Measurements from ENCODE around the gene MYH2.

The MYH2 gene

GRCh38 chr17:10513299-10514067 is 36.0 kb downstream of the MYH2 start:
- DNase-seq = no peak

DNA sequence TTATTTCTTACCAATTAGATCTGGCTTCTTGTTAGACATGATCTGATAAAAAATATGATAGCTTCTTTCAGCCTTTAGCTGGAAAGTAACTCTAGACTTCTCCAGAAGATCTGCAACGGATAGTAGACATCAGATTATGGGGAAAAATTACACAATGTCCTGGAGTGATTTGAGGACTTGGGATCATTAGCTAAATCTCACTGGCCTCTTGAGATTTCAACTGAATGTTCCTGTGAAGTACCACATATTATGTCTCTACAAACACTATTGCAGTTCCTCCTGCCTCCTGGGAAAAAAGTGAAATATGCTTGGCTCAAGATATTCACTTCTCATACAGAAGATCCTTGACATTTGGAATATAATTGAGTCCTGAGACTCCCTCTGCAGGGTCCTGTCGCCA is 36.6 kb downstream of the MYH2 start:
- DNase-seq = no peak

DNA sequence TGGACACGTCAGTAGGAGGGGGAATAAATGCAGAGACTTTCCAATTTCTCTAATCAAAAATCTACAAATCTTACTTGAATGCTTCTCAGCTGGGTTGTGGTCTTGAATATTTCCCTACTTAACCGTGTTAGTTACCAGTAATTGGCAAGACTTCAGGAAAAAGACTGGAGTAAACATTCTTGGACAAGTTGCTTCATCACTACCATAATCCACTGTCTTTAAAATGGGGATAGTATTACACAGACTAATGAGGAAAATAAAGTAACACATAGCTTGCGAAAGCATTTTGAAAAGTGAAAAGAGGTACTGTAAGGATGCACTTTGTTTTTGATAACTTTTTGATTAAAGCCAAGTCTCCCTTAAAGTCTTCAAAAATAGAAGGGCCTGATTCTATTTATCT is 49.5 kb downstream of the MYH2 start:
- no peak for DNase-seq

- no peak for DNase-seq
These were observed 57.5 kb downstream of the MYH2 start for GRCh38 chr17:10492004-10492403.

GRCh38 chr17:10482252-10482651 is 67.2 kb downstream of the MYH2 start:
- no peak for DNase-seq

DNA sequence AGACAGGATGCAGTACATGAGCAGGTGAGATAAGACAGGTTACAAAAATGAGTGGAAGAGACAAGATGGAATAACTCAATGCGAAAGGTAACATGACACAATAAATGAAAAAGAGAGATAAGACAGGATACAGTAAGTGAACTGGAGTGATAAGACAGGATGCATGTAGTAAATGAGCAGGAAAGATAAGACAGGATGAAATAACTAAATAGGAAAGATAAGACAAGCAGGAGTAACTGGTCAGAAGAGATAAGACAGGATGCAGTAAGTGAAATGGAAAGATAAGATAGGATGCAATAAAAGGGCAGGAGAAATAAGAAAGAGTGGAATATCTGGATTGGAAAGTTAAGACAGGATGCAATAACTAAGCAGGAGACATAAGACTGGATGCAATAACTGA is 71.8 kb downstream of the MYH2 start:
- no peak for DNase-seq

- no peak for DNase-seq
These were observed 74.9 kb downstream of the MYH2 start for GRCh38 chr17:10474536-10474935.

DNA sequence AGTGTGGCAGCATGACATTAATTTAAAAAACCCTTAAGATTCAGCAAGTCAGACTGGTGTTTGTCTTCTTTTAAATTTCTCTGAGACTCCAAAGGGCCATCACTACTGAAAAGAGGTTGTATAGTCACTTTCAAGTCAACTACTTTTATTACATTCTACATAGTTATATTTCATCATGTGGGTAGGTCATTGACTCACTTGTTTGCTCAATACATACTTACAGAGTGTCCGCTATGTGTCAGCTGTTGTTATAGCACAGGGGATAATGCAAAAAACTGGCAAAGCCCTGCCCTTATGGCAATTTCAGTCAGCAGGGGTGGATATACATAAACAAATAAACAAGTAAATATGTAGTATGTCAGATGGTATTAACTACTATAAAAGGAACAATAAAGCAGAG is 77.6 kb downstream of the MYH2 start:
- no peak for DNase-seq
